RPMI8226 (cell line): ENCODE measurements around the gene DPYSL4.
A peak's percentile ranks its signal among the peaks of the same experiment; 100 is the strongest.

Source experiments
- DNase-seq: peaks from one replicate; pipeline ENCODE4 v3.0.0-alpha.2; 2015

Gene DPYSL4

DNA sequence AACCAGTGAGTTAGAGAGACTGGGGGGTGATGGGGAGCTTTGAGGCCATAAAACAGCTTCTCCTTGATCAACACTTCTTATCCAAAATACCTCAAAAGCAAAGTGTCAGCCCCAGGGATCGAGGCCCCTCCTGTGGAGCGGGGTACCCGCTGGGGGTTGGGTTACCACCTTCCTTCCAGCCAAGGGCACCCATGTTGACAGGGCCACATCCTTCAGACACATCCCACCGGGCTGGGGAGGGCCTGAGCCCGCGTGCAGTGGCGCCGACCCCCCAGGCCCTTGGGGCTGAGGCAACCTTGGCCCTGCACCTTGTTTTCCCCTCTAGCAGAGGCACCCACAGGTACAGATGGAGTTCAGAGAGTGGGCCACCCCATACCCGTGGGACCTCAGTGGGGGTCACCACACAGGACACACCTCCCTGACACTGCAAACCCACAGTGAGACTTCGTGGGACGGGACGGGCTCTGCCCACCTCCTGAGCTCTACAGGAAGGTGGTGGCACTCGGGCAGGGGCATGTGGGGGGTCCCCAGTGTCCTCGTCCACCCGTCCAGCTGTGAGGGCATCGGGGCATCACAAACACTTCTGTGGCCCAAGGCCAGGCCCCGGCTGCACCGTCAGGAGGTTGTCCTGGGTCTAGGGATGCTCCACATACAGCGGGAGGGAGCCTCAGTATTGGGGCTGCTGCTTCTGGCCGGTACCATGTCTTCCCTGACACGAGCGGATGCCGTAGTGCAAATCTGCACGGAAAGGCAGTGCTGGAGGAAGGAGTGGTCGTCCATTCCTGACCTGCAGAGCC, 10.7 kb downstream of the DPYSL4 start:
- DNase-seq = no peak

DNA sequence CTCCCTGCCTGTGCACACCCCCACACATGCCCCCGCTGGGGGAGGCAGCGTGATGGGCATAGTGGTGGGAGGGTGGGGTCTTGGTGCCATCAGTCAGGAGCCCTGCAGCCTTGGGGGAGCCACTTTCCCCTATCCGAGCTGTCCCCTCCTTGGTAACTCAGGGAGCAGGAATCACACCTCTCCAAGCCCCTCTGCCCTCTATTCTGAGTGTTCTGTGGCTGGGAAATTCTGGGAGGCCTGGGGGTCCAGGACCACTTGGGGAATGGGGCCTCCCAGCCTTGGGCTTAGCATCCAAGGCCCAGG, 11.3 kb downstream of the DPYSL4 start:
- DNase-seq = no peak

- no peak for DNase-seq
These were observed 11.8 kb downstream of the DPYSL4 start for GRCh38 chr10:132198381-132199181.

DNA sequence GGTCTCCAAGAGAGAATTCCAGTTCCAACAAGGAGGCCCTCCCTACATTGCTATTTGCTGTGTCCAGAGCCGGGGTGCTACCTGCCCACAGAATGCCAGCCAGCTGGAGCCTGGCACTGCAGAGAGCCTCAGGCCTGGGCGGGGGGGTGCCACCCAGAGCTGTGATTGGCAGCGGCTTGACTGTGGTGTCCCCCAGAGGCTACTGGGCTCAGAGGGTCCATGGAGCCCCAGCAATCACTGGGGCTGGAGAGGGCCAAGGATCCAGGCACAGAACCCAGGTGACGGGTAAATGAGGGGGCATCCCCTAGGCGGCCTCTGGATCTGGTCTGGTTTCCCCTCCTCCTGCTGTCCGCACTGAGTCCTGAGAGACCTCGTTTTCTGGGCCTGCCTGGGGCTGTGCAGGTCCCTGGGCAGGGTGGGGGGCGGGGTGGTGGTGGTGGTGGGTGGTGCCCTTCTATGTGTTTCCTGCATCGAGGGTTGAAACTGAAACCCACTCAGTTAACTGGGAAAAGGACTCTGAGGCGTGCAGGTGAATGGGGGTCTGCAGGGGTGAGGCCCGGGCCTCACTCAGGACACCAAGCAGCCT, 12.6 kb downstream of the DPYSL4 start:
- DNase-seq = no peak

GRCh38 chr10:132199854-132200311, 13.1 kb downstream of the DPYSL4 start:
- DNase-seq = no peak

GRCh38 chr10:132200344-132201110, 13.8 kb downstream of the DPYSL4 start:
- DNase-seq = no peak

DNA sequence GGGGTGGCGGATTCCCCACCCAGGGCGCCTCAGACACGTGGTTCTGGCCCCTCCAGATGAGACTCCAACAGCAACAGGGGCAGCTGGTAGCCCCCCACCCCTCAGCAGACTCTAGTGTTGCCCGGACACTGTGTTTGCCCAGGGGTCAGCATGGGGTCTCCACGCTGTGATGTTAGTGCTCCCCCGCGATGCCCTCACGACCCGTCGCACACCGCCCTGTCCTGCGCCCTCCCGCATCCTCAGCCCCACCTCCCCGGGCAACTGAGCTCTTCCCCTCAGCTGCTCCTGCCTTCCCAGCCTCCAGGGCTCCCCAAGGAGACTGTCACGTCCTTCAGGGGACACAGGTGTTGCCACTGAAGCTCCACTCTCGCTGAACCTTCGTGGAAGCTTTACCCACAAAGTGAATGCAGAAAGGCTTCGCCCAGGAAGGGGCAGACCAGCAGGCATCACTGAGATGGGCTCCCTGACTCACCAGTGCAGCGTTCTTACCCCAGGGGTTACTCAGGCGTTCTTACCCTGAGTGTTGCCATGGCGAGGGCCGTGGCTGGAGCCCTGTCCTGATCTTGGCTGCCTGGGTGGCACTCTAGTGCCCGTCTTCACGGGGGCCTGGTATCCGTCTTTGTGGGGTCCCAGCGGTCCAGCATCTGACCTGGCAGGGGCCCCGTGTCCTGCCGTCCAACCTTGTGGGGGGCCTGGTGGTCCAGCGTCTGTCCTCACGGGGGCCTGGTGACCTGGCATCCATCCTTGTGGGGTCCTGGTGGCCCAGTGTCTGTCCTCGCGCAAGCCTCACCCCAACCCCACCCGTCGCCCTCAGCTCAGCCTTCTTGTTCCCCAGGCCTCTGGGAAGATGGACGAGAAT, 14.6 kb downstream of the DPYSL4 start:
- DNase-seq = no peak

DNA sequence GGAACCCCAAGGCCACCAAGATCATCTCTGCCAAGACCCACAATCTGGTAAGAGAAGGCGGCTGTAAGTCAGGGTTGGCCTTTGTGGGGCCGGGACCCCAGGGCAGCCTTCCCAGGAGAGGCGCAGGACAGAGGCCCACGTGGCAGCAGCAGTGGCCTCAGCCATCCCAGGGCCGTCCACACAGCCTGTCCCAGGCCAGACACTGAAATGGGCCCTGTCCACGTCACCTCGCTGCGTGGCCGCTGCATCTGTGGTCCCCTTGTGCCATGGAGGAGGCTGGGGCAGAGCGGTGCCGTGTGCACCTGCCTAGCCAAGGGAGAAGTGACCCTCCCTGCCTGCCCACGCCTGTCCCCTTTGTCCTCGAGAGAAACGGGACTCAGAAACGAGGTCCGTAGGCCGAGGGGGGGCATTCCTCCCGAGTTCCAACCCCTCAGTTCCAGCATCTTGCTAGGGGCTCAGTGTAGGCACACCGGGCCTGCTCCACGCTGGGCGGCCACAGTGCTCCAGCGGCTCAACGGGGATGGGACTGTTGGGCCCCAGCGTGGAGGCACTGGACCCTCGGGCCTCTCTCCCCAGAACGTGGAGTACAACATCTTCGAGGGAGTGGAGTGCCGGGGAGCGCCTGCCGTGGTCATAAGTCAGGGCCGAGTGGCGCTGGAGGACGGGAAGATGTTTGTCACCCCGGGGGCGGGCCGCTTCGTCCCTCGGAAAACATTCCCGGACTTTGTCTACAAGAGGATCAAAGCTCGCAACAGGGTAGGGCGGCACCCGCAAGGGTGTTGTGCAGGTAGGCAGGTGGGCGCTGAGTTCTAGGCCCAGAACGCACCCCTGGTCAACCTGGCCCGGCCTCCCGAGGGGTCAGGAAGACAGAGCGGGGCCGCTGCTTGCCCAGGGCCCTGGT, 15.6 kb downstream of the DPYSL4 start:
- DNase-seq = no peak

GRCh38 chr10:132203256-132204077, 16.7 kb downstream of the DPYSL4 start:
- DNase-seq = no peak

DNA sequence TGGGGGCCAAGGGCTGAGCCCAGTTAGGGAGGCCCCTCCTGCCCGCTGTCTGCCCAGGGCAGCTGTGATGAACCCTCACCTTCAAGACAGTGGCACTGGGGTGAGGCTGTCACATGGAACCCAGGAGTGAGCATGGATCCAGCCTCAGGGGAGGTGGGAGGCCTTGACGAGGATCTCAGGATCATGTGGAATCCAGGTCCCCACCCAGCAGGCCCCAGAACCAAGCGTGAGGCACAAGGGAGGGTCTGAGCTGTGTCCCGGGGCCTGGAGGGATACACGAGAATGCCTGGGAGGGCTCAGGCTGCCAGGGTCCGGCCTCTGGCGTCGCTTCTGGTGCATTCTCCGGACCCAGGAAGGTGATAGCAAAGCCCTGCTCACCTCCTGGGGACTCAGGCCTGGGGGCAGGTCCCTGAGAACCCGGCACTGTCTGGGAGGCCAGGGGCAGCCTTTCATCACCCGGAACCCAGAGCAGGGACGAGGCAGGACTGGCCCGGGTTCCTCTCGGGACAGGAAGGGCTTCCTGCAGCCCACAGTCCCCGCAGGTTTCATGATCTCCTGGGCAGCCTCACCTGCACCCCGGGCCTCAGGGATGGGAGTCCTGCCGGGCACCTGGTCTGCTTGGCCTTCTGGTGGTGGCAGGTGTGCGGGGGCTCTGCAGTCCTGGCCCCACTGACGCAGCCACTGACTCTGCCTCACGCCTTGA, 17.5 kb downstream of the DPYSL4 start:
- DNase-seq = no peak

- DNase-seq = peak; percentile 27
These were observed 18.2 kb downstream of the DPYSL4 start for GRCh38 chr10:132204781-132205473.

- no peak for DNase-seq
These were observed 19.1 kb downstream of the DPYSL4 start for GRCh38 chr10:132205650-132206376.

DNA sequence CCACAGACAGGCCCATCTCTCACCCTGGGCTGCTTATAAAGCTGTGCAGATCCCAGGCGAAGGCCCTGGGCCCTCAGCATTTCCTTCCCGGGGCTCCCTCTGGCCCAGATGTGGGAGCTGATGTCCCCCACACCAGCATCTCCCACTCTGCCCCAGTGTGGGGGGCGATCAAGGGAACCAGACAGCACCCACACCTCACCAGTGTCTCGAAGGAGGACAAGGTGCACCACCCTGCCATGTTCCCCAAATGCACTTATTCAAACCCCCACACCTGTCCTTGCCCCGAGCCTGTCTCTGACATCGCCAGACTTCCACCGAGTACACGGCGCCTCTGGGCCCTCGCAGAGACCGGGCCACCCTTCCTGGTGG, 19.6 kb downstream of the DPYSL4 start:
- DNase-seq = no peak

- no peak for DNase-seq
These were observed 20.2 kb downstream of the DPYSL4 start for GRCh38 chr10:132206806-132207535.

DNA sequence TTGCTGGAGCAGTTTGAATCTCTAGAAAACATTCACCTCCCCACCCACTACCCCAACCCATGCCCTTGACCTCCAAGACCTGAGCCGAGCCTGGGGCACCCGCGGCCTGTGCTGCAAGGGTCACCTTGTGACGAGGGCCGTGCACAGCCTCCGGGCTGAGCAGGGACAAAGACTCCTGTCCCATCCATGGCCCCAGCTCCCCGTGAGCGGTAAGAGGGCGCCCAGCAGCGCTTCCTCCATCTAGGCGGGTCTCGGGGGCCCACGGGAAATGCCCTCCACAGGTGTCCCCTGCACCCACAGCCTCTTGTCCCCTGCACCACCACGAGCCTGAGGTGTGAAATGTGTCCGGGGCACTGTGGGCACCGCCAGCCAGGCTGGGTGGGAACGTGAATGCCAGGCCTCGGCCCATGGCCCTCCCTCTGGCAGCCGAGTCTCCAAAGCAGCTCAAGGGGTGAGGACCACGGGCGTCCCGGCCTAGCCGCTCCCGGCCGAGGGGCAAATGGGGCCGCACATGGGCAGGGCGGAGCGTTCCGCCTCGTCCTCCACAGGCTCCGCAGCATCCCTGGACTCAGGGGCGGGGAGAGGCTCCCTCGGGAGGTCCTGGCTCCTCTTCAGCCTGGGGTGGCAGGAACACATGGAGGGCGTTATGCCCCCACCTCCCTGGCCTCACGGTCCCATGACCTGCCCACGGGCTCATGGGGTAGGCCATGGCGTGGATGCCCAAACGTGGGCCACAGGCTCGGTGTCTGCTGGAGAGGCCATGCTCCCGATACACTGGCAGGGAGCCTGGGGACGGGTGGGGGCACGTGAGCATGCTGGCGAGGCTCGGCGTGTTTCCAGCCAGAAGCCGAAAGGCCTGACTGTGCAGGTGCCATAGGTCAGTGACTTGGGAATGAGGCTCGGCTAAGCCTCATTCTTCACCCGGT, 21.1 kb downstream of the DPYSL4 start:
- DNase-seq = peak; percentile 15

DNA sequence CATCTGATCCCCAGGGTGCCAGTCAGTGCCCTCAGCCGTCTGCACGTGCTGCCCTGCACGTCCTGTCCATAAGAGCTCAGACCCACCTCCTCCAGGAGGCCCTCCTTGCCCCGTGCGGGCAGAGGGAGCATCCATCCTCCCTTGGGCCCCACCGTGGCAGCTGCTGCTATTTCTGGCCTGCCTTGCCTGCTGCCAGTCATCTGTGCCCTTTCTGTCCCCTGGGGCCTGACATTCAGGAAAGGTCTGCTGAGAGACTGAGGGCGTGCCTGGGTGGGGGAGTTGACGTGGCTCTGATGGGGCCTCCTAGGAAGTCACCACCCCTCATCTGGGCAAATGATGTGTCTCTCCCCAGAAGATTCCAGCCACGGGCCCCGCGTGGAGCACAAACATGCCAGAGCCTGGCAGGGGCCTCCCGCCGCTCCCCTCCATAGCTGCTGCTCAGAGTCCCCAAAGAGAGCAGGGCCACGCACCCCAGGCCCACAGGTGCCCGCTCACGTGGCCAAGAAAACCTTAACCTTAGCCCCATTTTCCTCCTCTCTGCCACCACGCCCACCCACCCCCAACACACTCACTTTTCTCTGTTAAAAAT, 21.8 kb downstream of the DPYSL4 start:
- DNase-seq = no peak
